Endodermal cell (in vitro differentiated cells): ENCODE results near the gene CACNA2D2. TPM values are rescaled to one million over a fixed set of nuclear protein-coding genes. Genes with fewer than 3 reads are reported as not detected.

Source experiments
- DNase-seq: peaks from one replicate; pipeline ENCODE4 v3.0.0-alpha.2; 2017
- H3K27ac ChIP-seq: 2 replicates; pipeline ENCODE4 v1.5.1; 2013; ENCODE audit warnings: mild to moderate bottlenecking, low read depth, low read length, moderate library complexity
- H3K27me3 ChIP-seq: 2 replicates; pipeline ENCODE4 v1.6.1; 2013; ENCODE audit warnings: mild to moderate bottlenecking, low read length, moderate library complexity; ENCODE audit not compliant: insufficient read depth, control insufficient read depth, poor library complexity, severe bottlenecking
- H3K36me3 ChIP-seq: 2 replicates; pipeline ENCODE4 v1.7.0; 2013; ENCODE audit warnings: mild to moderate bottlenecking, low read length, moderate library complexity; ENCODE audit not compliant: control insufficient read depth, insufficient read depth
- H3K4me1 ChIP-seq: one replicate; pipeline ENCODE4 v1.7.0; 2013; ENCODE audit warnings: low read length; ENCODE audit not compliant: control insufficient read depth, insufficient read depth
- H3K4me3 ChIP-seq: 2 replicates; pipeline ENCODE4 v1.5.1; 2013; ENCODE audit warnings: mild to moderate bottlenecking, low read length, moderate library complexity
- H3K9ac ChIP-seq: 2 replicates; pipeline ENCODE4 v1.6.1; 2013; ENCODE audit warnings: mild to moderate bottlenecking, low read length, moderate library complexity; ENCODE audit not compliant: poor library complexity, severe bottlenecking; ENCODE audit errors: extremely low read depth
- H3K9me3 ChIP-seq: 2 replicates; pipeline ENCODE4 v1.6.1; 2013; ENCODE audit warnings: mild to moderate bottlenecking, low read length, moderate library complexity; ENCODE audit not compliant: control insufficient read depth
- H3K27ac Mint-ChIP-seq: 2 replicates; pipeline ENCODE4 v1.8.0; 2020; ENCODE audit warnings: mixed read lengths
- H3K27me3 Mint-ChIP-seq: 2 replicates; pipeline ENCODE4 v1.8.0; 2021; ENCODE audit warnings: mild to moderate bottlenecking, mixed read lengths; ENCODE audit not compliant: insufficient read depth
- H3K36me3 Mint-ChIP-seq: 2 replicates; pipeline ENCODE4 v1.8.0; 2020; ENCODE audit warnings: low read depth, mixed read lengths
- H3K4me1 Mint-ChIP-seq: 2 replicates; pipeline ENCODE4 v1.8.0; 2020; ENCODE audit warnings: mixed read lengths
- H3K4me3 Mint-ChIP-seq: 2 replicates; pipeline ENCODE4 v1.8.0; 2020; ENCODE audit warnings: mild to moderate bottlenecking, moderate library complexity, mixed read lengths
- H3K9me3 Mint-ChIP-seq: 2 replicates; pipeline ENCODE4 v1.8.0; 2020; ENCODE audit warnings: mild to moderate bottlenecking, mixed read lengths
- CTCF ChIP-seq: fragments of 200-600 bp; sonication (generic); conservative IDR thresholded peaks from 2 replicates; pipeline ENCODE4 v1.5.0; 2021; ENCODE audit warnings: antibody characterized with exemption, mild to moderate bottlenecking
- WGBS, 2 experiments: methylation state at CpG; one replicate each; pipeline versions ENCODE4 v1.1.5 to v1.1.7; 2013; ENCODE audit warnings: missing lambda C conversion rate in 2 of 2, mixed read lengths in 1 of 2; ENCODE audit not compliant: insufficient coverage in 1 of 2, insufficient read length in 1 of 2; 5-methylcytosine and 5-hydroxymethylcytosine counted together
- total RNA-seq, 2 donors: library from RNA; stranded (reverse); fragmentation: NEBNext Ultra II Directional in 1 of 2; extraction: Animal tissue kit (Norgen Biotek cat#: 25700) in 1 of 2; gene quantifications; 2 replicates in 1 of 2; 3 replicates in 1 of 2; pipeline ENCODE4 v1.2.1, GENCODE V29; 2021

Gene CACNA2D2
- total RNA-seq, 2 donors from 2014 or later, result 17.6 to 20.7 TPM

GRCh38 chr3:50474717-50475116, 28.7 kb downstream of the CACNA2D2 start:
- no peaks in the 10 kb centered on the region for H3K27me3 ChIP-seq

GRCh38 chr3:50473768-50474167, 29.7 kb downstream of the CACNA2D2 start:
- H3K9ac ChIP-seq, result no peak overlapping the region
- H3K9me3 ChIP-seq, result no peaks in the 10 kb centered on the region
- DNase-seq, result no peak
- no peak overlapping the region for H3K27ac Mint-ChIP-seq
- no peaks in the 10 kb centered on the region for H3K27me3 Mint-ChIP-seq
- TF ChIP-seq CTCF, result no peak
- no peak overlapping the region for H3K4me3 ChIP-seq
- WGBS, 2 experiments, result 89 to 92% methylated on average over 2 to 10 of the region's 10 CpGs
- no peak overlapping the region for H3K4me3 Mint-ChIP-seq
- no peaks in the 10 kb centered on the region for H3K4me1 Mint-ChIP-seq
- H3K27me3 ChIP-seq, result no peaks in the 10 kb centered on the region
- H3K36me3 Mint-ChIP-seq, result no peaks in the 10 kb centered on the region
- no peaks in the 10 kb centered on the region for H3K4me1 ChIP-seq
- no peak overlapping the region for H3K27ac ChIP-seq
- no peaks in the 10 kb centered on the region for H3K36me3 ChIP-seq
- no peaks in the 10 kb centered on the region for H3K9me3 Mint-ChIP-seq

More at GRCh38 chr3:50474717-50475116, 28.7 kb downstream of the CACNA2D2 start:
- Mint-ChIP-seq H3K4me3 (no peak overlapping the region), H3K27me3 (no peaks in the 10 kb centered on the region), H3K4me1 (peaks cover 1% of the 10 kb centered on the region), H3K9me3 (no peaks in the 10 kb centered on the region), H3K27ac (no peak overlapping the region), H3K36me3 (no peaks in the 10 kb centered on the region)
- Histone ChIP-seq H3K9me3 (no peaks in the 10 kb centered on the region), H3K27ac (no peak overlapping the region), H3K9ac (no peak overlapping the region), H3K4me1 (peaks cover 4% of the 10 kb centered on the region), H3K4me3 (no peak overlapping the region), H3K36me3 (no peaks in the 10 kb centered on the region)
- WGBS, 2 experiments, result 88 to 93% methylated on average over 3 to 6 of the region's 6 CpGs
- no peak for DNase-seq
- TF ChIP-seq CTCF, result no peak

GRCh38 chr3:50472958-50473357, 30.5 kb downstream of the CACNA2D2 start:
- H3K4me1 ChIP-seq, result no peaks in the 10 kb centered on the region
- 89 to 98% methylated on average over 5 to 6 of the region's 6 CpGs for WGBS, 2 experiments
- H3K27ac ChIP-seq, result no peak overlapping the region
- Mint-ChIP-seq H3K36me3 (no peaks in the 10 kb centered on the region), H3K4me3 (no peak overlapping the region), H3K27me3 (no peaks in the 10 kb centered on the region), H3K9me3 (no peaks in the 10 kb centered on the region), H3K4me1 (no peaks in the 10 kb centered on the region), H3K27ac (no peak overlapping the region)
- no peak for DNase-seq
- H3K36me3 ChIP-seq, result no peaks in the 10 kb centered on the region
- H3K4me3 ChIP-seq, result no peak overlapping the region
- H3K27me3 ChIP-seq, result no peaks in the 10 kb centered on the region
- H3K9ac ChIP-seq, result no peak overlapping the region
- no peak for TF ChIP-seq CTCF
- H3K9me3 ChIP-seq, result no peaks in the 10 kb centered on the region
